HUDEP-2 (cell line): ENCODE measurements around the gene PNPLA4.

ENCODE experiments used
- DNase-seq, 76 experiments: peaks; one replicate each; lab custom pipeline; 2025; ENCODE audit not compliant: unreplicated experiment in 76 of 76; lab: John Stamatoyannopoulos, UW

PNPLA4 gene, protein sequence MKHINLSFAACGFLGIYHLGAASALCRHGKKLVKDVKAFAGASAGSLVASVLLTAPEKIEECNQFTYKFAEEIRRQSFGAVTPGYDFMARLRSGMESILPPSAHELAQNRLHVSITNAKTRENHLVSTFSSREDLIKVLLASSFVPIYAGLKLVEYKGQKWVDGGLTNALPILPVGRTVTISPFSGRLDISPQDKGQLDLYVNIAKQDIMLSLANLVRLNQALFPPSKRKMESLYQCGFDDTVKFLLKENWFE

GRCh38 chrX:7927259-7928167, at the start of gene PNPLA4:
PNPLA4 (minus strand) TSS chrX:7927413; CDS start chrX:7926119, 1,294 bp downstream.
- DNase-seq, result peak in 73 of 76 experiments; percentile 16 to 82 (median 64)

DNA sequence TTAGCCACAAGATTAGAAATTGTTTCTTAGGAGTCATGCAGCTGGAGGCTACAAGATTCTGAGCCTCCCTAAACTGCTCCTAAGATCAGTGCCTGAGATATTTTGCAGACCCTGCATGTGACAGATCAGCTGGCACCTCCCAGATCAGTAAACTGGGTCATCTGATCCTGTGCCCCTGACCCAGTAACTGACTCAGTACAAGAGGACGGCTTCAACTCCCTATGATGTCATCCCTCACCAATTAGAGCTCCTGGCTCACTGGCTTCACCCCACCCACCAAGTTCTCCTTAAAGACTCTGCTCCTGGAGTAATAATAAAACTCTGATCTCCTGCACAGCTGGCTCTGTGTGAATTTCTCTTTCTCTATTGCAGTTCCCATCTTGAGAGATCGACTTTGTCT, 45.4 kb upstream of the PNPLA4 start:
- DNase-seq, result no peak

DNA sequence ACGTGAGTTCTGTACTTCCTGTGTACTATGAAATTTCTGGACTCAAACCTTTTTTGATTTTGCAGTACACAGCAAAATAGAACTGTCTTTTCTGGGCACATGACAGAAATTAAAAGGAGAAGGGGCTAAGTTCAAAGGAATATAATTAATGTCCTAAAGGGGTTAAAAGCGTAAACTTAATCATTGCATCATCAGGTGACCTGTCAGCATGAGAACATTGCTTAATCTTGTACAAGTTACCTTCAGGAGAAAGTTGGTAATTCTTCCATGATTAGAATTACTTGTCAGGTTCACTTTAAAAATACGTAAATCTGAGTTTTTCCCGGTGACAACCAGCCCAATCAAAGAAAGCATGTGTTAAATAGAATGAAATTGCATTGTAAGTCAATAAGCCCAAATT, 43.2 kb upstream of the PNPLA4 start:
- DNase-seq, result no peak

DNA sequence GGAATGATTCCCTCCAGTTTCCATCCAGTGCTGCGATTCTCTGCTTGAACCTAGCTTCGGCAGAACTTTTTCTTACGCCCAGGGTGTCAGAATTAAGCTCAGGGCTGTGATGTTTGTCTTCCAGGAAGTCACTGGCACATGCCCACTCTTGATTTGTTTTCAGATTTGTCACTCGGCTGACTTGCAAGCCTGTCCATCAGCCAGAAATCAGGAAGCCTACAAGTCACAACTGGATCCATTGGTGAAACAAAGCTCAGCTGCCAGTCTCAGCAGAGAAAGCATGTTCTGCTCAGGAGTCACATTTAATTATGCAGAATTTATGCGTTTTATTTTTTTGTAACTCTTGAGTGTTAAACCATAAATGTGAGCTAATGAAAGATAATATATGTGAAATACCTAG, 38.2 kb upstream of the PNPLA4 start:
- DNase-seq, result no peak

- DNase-seq, result no peak
Observed at GRCh38 chrX:7960246-7960645, 33.0 kb upstream of the PNPLA4 start.

GRCh38 chrX:7953446-7953845, 26.2 kb upstream of the PNPLA4 start:
- DNase-seq, result no peak

GRCh38 chrX:7950865-7951264, 23.7 kb upstream of the PNPLA4 start:
- DNase-seq, result no peak

DNA sequence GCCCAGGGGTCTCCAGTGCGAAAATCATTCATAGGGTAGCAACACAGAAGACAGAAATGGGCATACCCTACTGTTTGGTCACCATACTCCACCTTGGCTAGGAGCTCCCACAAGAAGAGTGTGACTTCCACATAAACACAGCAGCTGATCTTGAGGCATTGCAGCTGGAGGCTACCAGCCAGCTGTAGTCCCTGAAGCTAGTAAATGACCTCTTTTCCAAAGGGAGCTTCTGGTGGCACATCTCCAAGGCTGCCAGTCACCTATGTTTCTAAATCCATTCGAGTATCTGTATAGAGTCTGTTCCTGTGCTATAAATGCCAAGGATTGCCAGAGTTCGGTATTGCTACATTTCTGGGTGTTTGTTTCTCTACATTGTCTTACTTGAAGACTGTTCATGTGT, 21.3 kb upstream of the PNPLA4 start:
- no peak for DNase-seq

DNA sequence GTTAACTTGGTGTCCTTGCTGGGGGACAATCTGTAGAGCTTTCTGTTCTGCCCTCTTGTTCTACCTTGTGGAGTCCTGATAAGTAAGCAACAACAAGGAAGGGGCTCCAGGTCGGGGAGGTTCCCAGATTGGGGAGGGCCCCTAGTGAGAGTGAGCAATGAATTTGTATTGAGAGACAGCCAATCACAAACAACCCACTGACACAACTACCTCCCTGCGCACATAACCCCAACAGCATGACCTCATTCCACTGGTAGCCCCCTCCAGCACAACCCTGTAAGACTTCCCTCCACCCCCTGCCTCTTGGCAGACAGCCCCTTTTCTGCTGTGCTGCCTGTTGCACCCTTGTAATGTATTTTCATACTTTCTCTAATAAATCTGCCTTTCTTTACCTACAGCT, 19.7 kb upstream of the PNPLA4 start:
- no peak for DNase-seq

DNA sequence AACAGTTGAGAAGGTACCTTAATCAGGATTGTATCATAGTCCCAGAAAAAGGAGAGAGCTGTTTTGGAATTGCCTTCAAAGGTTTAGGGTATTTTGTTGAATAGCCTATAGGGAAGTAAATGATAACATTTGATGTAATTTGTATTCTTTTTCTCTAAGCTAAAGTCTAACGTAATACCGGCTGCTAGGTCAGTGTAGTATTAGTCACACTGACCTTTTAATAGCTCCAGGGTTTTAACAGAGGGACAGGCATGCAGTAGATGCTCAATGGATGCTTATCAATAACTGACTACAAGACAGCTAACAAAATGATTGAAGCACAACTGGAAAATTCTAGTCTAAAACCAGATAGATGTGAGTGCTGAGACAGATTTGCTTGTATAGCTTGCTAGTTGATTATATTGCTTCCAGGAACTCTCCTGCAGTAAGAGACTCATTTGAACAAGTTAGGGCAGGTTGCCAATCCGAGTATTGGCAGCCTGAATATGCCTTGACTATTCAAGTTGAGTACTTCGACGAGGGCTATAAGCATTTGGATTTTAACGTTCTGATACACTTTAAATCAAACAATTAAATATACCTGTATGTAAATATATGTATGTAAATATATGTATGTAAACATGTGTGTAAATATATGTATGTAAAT, 16.5 kb upstream of the PNPLA4 start:
- DNase-seq, result no peak

- no peak for DNase-seq
Observed at GRCh38 chrX:7941390-7942042, 14.3 kb upstream of the PNPLA4 start.

DNA sequence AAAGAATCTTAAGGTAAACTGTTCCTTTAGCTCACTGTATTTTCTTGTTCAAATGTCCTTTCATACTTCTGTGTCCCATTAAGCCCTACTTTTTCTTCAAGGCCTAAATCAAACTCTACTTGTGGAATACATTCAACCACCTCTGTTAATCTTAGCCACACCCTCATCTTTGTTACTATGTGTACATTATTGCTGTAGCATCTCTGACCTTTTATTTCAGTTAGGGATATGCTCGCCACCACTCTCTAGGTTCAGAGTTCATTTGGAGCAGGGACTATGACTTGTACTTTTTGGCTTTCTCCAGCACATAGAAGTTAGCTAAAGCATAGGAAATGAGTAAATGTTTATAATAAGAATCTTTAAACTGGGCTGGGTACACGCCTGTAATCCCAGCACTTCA, 6.8 kb upstream of the PNPLA4 start:
- DNase-seq, result no peak

DNA sequence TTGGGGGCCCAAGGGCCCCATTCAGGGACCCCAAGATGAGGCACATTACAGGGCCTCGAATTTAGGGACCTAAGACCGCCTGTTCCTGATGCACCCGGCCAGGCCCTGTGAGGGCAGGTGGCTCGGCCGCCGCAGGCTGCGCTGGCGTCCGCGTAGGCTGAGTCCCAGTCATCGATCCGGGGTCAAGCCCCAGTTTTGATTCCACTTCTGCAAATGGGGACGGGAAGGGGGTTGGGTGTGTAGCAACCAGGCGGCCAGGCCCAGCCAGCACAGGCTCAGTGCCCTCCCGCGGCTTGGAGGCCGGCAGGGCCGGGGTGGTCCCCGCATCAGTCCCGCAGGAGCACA, 327 bp downstream of the PNPLA4 start:
- DNase-seq, result peak in 5 of 76 experiments; percentile 3 to 33 (median 33)

DNA sequence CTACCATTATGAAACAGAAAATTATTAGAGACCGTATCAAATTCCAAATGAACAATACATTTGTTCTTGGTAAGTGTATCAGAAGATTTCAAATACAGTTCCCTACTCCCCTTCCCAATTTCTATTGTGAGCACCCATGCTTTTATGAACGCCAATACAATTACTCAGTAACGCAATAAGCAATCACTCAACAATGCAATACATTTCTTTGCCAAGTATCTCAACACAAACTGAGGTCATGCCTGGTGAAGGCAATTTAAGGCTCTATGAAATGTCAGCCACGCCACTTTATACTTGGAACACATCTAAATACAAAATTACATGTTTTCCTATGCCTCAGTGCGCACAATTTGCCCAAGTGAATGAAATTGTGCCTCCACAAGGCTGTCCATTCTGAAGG, 712 bp downstream of the PNPLA4 start:
- no peak for DNase-seq

- peak in 68 of 76 experiments; percentile 0 to 73 (median 30) for DNase-seq
Observed at GRCh38 chrX:7925867-7926472, 1.2 kb downstream of the PNPLA4 start.

GRCh38 chrX:7921750-7922149, 5.5 kb downstream of the PNPLA4 start:
- no peak for DNase-seq

DNA sequence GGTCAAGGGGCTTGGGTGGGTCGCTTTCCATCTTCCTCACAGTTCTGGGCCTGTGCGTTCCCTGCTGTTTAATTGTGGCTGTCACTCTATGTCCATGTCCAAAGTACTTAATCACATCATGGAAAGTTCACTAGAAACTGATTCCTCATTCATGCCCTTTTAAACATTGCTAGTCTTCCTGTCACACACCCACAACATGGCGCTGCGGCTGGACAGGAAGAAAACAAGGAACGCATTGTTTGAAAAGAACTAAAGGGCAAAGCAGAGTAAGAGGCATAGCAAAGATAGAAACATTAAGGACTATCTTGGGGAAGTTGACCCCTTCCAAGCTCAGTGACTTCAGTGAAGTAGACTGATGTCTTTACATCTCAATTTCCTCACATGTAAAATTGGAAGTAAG, 18.4 kb downstream of the PNPLA4 start:
- DNase-seq, result no peak

DNA sequence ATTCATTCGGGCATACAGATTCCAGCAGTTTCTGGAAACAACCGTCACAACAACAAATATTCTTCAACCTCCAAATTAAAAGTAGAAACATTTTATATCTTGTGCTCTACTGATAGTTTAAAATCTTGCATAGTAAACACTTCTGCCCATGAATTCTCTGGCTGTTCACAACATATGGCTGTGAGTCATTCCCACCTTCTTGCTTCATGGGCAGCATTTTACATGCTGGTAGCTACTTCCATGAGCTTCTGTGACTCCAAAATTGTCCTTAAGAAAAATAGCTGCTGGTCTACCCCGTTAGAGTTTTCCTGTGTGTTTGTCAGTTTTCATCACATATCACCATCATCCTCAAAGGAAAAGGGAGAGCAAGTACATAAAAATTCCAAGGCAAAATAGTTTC, 22.7 kb downstream of the PNPLA4 start:
- no peak for DNase-seq

- peak in 74 of 76 experiments; percentile 0 to 74 (median 34) for DNase-seq
Observed at GRCh38 chrX:7891928-7892327, 35.3 kb downstream of the PNPLA4 start.

- DNase-seq, result peak in 7 of 76 experiments; percentile 0 to 20 (median 0)
Observed at GRCh38 chrX:7889680-7890079, 37.5 kb downstream of the PNPLA4 start.

- DNase-seq, result peak in 2 of 76 experiments; percentile 0
Observed at GRCh38 chrX:7889135-7889534, 38.1 kb downstream of the PNPLA4 start.
